NCI-H1436 treated with DMSO at 0.1 percent for 48 hours (cell line): ENCODE measurements around the gene TNS1.

Experiments used
- DNase-seq: peaks from one replicate; lab custom pipeline; 2025; lab: John Stamatoyannopoulos, UW

The TNS1 gene

GRCh38 chr2:217870528-217871011 lies 132.2 kb downstream of the TNS1 start:
- DNase-seq: no peak

- DNase-seq: no peak
These were observed 133.9 kb downstream of the TNS1 start for GRCh38 chr2:217868911-217869334.

- no peak for DNase-seq
These were observed 134.4 kb downstream of the TNS1 start for GRCh38 chr2:217868265-217868892.

- DNase-seq: no peak
These were observed 136.3 kb downstream of the TNS1 start for GRCh38 chr2:217866457-217866856.

- DNase-seq: no peak
These were observed 137.6 kb downstream of the TNS1 start for GRCh38 chr2:217864963-217865772.

- no peak for DNase-seq
These were observed 138.9 kb downstream of the TNS1 start for GRCh38 chr2:217863883-217864282.

- no peak for DNase-seq
These were observed 141.4 kb downstream of the TNS1 start for GRCh38 chr2:217861334-217861877.

GRCh38 chr2:217859926-217860325 lies 142.9 kb downstream of the TNS1 start:
- DNase-seq: no peak

GRCh38 chr2:217858519-217859491 lies 144.0 kb downstream of the TNS1 start:
- no peak for DNase-seq

GRCh38 chr2:217857624-217858506 lies 144.9 kb downstream of the TNS1 start:
- no peak for DNase-seq

- DNase-seq: no peak
These were observed 145.9 kb downstream of the TNS1 start for GRCh38 chr2:217856871-217857270.

GRCh38 chr2:217856159-217856558 lies 146.6 kb downstream of the TNS1 start:
- DNase-seq: no peak

GRCh38 chr2:217854684-217855420 lies 147.9 kb downstream of the TNS1 start:
- no peak for DNase-seq

- DNase-seq: no peak
These were observed 148.8 kb downstream of the TNS1 start for GRCh38 chr2:217853961-217854360.

GRCh38 chr2:217853301-217853881 lies 149.4 kb downstream of the TNS1 start:
- DNase-seq: no peak

GRCh38 chr2:217852555-217853211 lies 150.1 kb downstream of the TNS1 start:
- DNase-seq: no peak

GRCh38 chr2:217851191-217852020 lies 151.4 kb downstream of the TNS1 start:
- no peak for DNase-seq
